GM12878 (cell line): ENCODE results near the gene CCBE1. TPM values are rescaled to one million over a fixed set of nuclear protein-coding genes. Genes with fewer than 3 reads are reported as not detected.

Experiments
- ATAC-seq: fragments of 200-7000 bp; cut with Tn5 transposase; 3 replicates; pipeline ENCODE4 v1.9.1; 2020; ENCODE audit warnings: mild to moderate bottlenecking, moderate library complexity
- BruUV-seq: library from RNA; stranded (reverse); fragments of 400-500 nt; replicated peaks from 2 replicates; lab custom pipeline; 2021; lab: Mats Ljungman, UMichigan
- CTCF ChIA-PET: fragments of 300-600 bp; sonication (Branson Sonifier 250); formaldehyde crosslinking; extraction: SDS; loops from one replicate; lab custom pipeline; 2021; ENCODE audit warnings: inconsistent platforms; lab: Yijun Ruan, JAX
- POLR2A ChIA-PET: fragments of 350-600 bp; formaldehyde crosslinking; extraction: SDS; loops from one replicate; lab custom pipeline; 2021; ENCODE audit warnings: inconsistent platforms; lab: Charles Lee
- RAD21 ChIA-PET: fragments of 300-600 bp; sonication (Branson Sonifier 250); formaldehyde crosslinking; loops from one replicate; lab custom pipeline; 2023; ENCODE audit warnings: antibody characterized with exemption; ENCODE audit not compliant: unreplicated experiment; lab: Charles Lee
- SMC1A ChIA-PET: fragments of 300-600 bp; sonication (Branson Sonifier 250); formaldehyde crosslinking; loops from one replicate; lab custom pipeline; 2023; ENCODE audit not compliant: unreplicated experiment, uncharacterized antibody; lab: Charles Lee
- DNase-seq: peaks from one replicate; pipeline ENCODE4 v3.0.0-alpha.2; 2011; ENCODE audit warnings: low read depth, low spot score
- FAIRE-seq: peaks from 3 replicates; lab custom pipeline; 2011; peaks lifted over from hg19 to GRCh38; lab: Jason Lieb, UNC
- H2AFZ ChIP-seq: 2 replicates; pipeline ENCODE4 v1.6.0; 2011; ENCODE audit warnings: low read depth, low read length, control low read depth; ENCODE audit not compliant: control insufficient read depth
- H3K27ac ChIP-seq: 2 replicates; pipeline ENCODE4 v1.5.1; 2011; ENCODE audit warnings: control low read depth; ENCODE audit not compliant: control insufficient read depth, insufficient read depth
- H3K27me3 ChIP-seq, 2 experiments: replicated peaks in 1 of 2; 2 replicates each; pipeline versions ENCODE4 v1.6.0 to v1.6.1; 2011; ENCODE audit warnings: low read length in 1 of 2; ENCODE audit not compliant: control insufficient read depth in 2 of 2, insufficient read depth in 2 of 2
- H3K36me3 ChIP-seq, 2 experiments: 2 replicates each; pipeline ENCODE4 v1.5.1; 2011; ENCODE audit warnings: low read length in 1 of 2; ENCODE audit not compliant: control insufficient read depth in 2 of 2, insufficient read depth in 2 of 2
- H3K4me1 ChIP-seq: 2 replicates; pipeline ENCODE4 v1.6.1; 2011; ENCODE audit warnings: mild to moderate bottlenecking, low read length, moderate library complexity, mixed read lengths; ENCODE audit not compliant: control insufficient read depth, insufficient read depth
- H3K4me2 ChIP-seq: 2 replicates; pipeline ENCODE4 v1.6.0; 2011; ENCODE audit warnings: control low read depth; ENCODE audit not compliant: control insufficient read depth, insufficient read depth
- H3K4me3 ChIP-seq: fragments of 200-600 bp; sonication (generic); 2 replicates; pipeline ENCODE4 v1.5.1; 2016
- H3K79me2 ChIP-seq: 2 replicates; pipeline ENCODE4 v1.6.0; 2011; ENCODE audit warnings: low read length; ENCODE audit not compliant: control insufficient read depth, insufficient read depth
- H3K9ac ChIP-seq: 2 replicates; pipeline ENCODE4 v1.8.0; 2011; ENCODE audit warnings: low read length, control low read depth, mixed read lengths; ENCODE audit not compliant: control insufficient read depth, insufficient read depth
- H3K9me3 ChIP-seq: replicated peaks from 3 replicates; pipeline ENCODE4 v1.5.1; 2011; ENCODE audit warnings: mild to moderate bottlenecking, low read length; ENCODE audit not compliant: control insufficient read depth, insufficient read depth
- H4K20me1 ChIP-seq: 2 replicates; pipeline ENCODE4 v1.6.0; 2011; ENCODE audit not compliant: control insufficient read depth, insufficient read depth
- ATF7 ChIP-seq: fragments of 450-650 bp; IDR thresholded peaks from 2 replicates; pipeline ENCODE4 v1.6.1; 2016; ENCODE audit warnings: low read depth, mild to moderate bottlenecking
- CHD2 ChIP-seq: IDR thresholded peaks from 2 replicates; pipeline ENCODE4 v1.6.1; 2011; ENCODE audit warnings: low read depth, low read length, improper control_type of control experiment, borderline replicate concordance
- CHD4 ChIP-seq: fragments of 200-600 bp; sonication (generic); IDR thresholded peaks from 2 replicates; pipeline ENCODE4 v1.6.1; 2016; ENCODE audit warnings: mild to moderate bottlenecking
- CREM ChIP-seq: IDR thresholded peaks from 2 replicates; pipeline ENCODE4 v1.6.1; 2014; ENCODE audit warnings: antibody characterized with exemption, low read depth
- FOXM1 ChIP-seq: IDR thresholded peaks from 2 replicates; pipeline ENCODE4 v1.6.1; 2012; ENCODE audit warnings: low read depth, mild to moderate bottlenecking, inconsistent platforms, low read length, moderate library complexity
- HCFC1 ChIP-seq: fragments of 150-350 bp; IDR thresholded peaks from 2 replicates; pipeline ENCODE4 v1.6.1; 2014; ENCODE audit warnings: low read length
- IKZF2 ChIP-seq, 2 experiments: fragments of 450-650 bp; IDR thresholded peaks; 2 replicates each; pipeline ENCODE4 v1.6.1; 2017; ENCODE audit warnings: mild to moderate bottlenecking in 2 of 2, moderate library complexity in 2 of 2
- KDM1A ChIP-seq: fragments of 200-600 bp; sonication (generic); IDR thresholded peaks from 2 replicates; pipeline ENCODE4 v1.6.1; 2016; ENCODE audit warnings: borderline replicate concordance
- LARP7 ChIP-seq: fragments of 450-650 bp; IDR thresholded peaks from 2 replicates; pipeline ENCODE4 v1.6.1; 2017; ENCODE audit warnings: mild to moderate bottlenecking
- MEF2B ChIP-seq: fragments of 450-650 bp; IDR thresholded peaks from 2 replicates; pipeline ENCODE4 v1.6.1; 2018; ENCODE audit warnings: mild to moderate bottlenecking, moderate library complexity; ENCODE audit not compliant: partially characterized antibody, poor library complexity, severe bottlenecking
- PAX5 ChIP-seq: IDR thresholded peaks from 2 replicates; pipeline ENCODE4 v1.6.1; 2011; ENCODE audit warnings: low read depth, low read length, borderline replicate concordance
- SREBF2 ChIP-seq: IDR thresholded peaks from 2 replicates; pipeline ENCODE4 v1.6.1; 2012; ENCODE audit warnings: mild to moderate bottlenecking, low read length
- WRNIP1 ChIP-seq: IDR thresholded peaks from 2 replicates; pipeline ENCODE4 v1.6.1; 2011; ENCODE audit warnings: low read depth, low read length, improper control_type of control experiment, borderline replicate concordance
- ZSCAN29 ChIP-seq: fragments of 450-650 bp; IDR thresholded peaks from 2 replicates; pipeline ENCODE4 v1.6.1; 2017; ENCODE audit warnings: mild to moderate bottlenecking, moderate library complexity
- WGBS: methylation state at CpG from one replicate; pipeline ENCODE4 v1.1.6; 2016; ENCODE audit warnings: low lambda C conversion rate; ENCODE audit not compliant: insufficient replicate concordance, insufficient coverage; ENCODE audit errors: missing lambda C conversion rate; 5-methylcytosine and 5-hydroxymethylcytosine counted together
- in situ Hi-C: fragments of 300-500 bp; cut with MboI; formaldehyde crosslinking; loops from 9 replicates; pipeline ENCODE4 v1.14.3; 2018; ENCODE audit warnings: mixed read lengths
- intact Hi-C: fragments of 100-400 bp; cut with micrococcal nuclease; formaldehyde crosslinking; loops from one replicate; pipeline ENCODE4 v1.14.2; 2022; ENCODE audit not compliant: unreplicated experiment
- polyA plus RNA-seq, 11 experiments: library from polyadenylated mRNA; depleted of rRNA in 4 of 11; unstranded in 6 of 11; stranded (reverse) in 5 of 11; fragments of >200 nt; fragmentation: Nextera tagmentation in 4 of 11; fragmentation: Illumina TruSeq in 1 of 11; extraction: Ambion mirVana in 4 of 11; extraction: Trizol in 1 of 11; gene quantifications; 1 replicate in 1 of 11; 2 replicates in 10 of 11; pipeline versions ENCODE4 v1.2.1 to v1.2.3, GENCODE V29; 2011 to 2016; ENCODE audit warnings: inconsistent platforms in 2 of 11, missing spikeins in 2 of 11, low read depth in 1 of 11
- total RNA-seq, 4 experiments: library from RNA; depleted of rRNA in 3 of 4; stranded (reverse); fragments of >200 nt in 3 of 4; fragmentation: Illumina TruSeq in 1 of 4; extraction: Trizol in 1 of 4; gene quantifications; 2 replicates each; pipeline versions ENCODE4 v1.2.1 to v1.2.3, GENCODE V29; 2013 to 2021
- TF ChIP-seq, protein P1 (sequence below): IDR thresholded peaks from 2 replicates; pipeline ENCODE4 v1.6.1; 2011; ENCODE audit warnings: borderline replicate concordance, low read depth, mild to moderate bottlenecking, moderate library complexity, mixed read lengths, low read length; ENCODE audit not compliant: insufficient read depth; ENCODE audit errors: extremely low read length
- TF ChIP-seq, protein P2 (sequence below): IDR thresholded peaks from 2 replicates; pipeline ENCODE4 v1.6.1; 2012; ENCODE audit warnings: low read depth, low read length, improper control_type of control experiment
- TF ChIP-seq, protein P3 (sequence below): fragments of 450-650 bp; IDR thresholded peaks from 2 replicates; pipeline ENCODE4 v1.6.1; 2018; ENCODE audit warnings: borderline replicate concordance, mild to moderate bottlenecking; ENCODE audit not compliant: partially characterized antibody

The CCBE1 gene
- total and polyA plus RNA-seq, 10 of the 15 experiments (the other 5 are each of a cell fraction or from before 2014, with no cell fraction given) = 0.03 to 0.49 (median 0.04) TPM; not detected in 7

DNA sequence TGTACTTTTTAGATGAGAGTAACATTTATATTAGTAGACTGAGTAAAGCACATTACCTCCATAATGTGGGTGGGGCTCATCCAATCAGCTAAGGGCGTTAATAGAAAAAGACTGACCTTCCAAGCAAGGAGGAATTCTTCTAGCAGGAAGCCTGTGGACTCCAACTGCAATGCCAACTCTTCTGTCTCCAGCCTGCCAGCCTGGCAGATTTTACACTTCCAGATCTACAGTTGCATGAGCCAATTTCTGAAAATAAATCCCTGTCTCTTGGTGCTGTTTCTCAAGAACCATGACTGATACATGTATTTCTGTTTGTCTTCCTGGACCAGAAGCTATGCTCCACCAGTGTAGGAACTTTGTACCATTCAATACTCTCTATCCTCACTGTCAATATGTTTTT lies 269.2 kb downstream of the CCBE1 start:
- ChIA-PET SMC1A (no interaction called here), RAD21 (no interaction called here), POLR2A (no interaction called here), CTCF (no interaction called here)
- no peak for DNase-seq
- no peaks in the 10 kb centered on the region for H3K9me3 ChIP-seq
- H3K4me3 ChIP-seq = no peak overlapping the region
- in situ Hi-C loops = no loop called here
- no peaks in the 10 kb centered on the region for H4K20me1 ChIP-seq
- ATAC-seq = no peak
- no peaks in the 10 kb centered on the region for H3K4me1 ChIP-seq
- no peak for TF ChIP-seq LARP7
- TF ChIP-seq WRNIP1 = no peak
- TF ChIP-seq FOXM1 = no peak
- TF ChIP-seq, protein P1, sequence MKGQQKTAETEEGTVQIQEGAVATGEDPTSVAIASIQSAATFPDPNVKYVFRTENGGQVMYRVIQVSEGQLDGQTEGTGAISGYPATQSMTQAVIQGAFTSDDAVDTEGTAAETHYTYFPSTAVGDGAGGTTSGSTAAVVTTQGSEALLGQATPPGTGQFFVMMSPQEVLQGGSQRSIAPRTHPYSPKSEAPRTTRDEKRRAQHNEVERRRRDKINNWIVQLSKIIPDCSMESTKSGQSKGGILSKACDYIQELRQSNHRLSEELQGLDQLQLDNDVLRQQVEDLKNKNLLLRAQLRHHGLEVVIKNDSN = no peak
- no peak for TF ChIP-seq PAX5
- TF ChIP-seq CHD4 = no peak
- no peak for TF ChIP-seq KDM1A
- TF ChIP-seq ATF7 = no peak
- no peak overlapping the region for H3K27ac ChIP-seq
- no peak for FAIRE-seq
- WGBS = 7% methylated on average over 1 of the region's 1 CpG
- no peak overlapping the region for H3K4me2 ChIP-seq
- H3K79me2 ChIP-seq = no peaks in the 10 kb centered on the region
- no peaks in the 10 kb centered on the region for H3K36me3 ChIP-seq
- H3K27me3 ChIP-seq = no peaks in the 10 kb centered on the region; a peak in 2 of 4 replicates
- no peak overlapping the region for H2AFZ ChIP-seq
- BruUV-seq = no TSS peak
- H3K9ac ChIP-seq = no peak overlapping the region
- intact Hi-C loops = no loop called here

DNA sequence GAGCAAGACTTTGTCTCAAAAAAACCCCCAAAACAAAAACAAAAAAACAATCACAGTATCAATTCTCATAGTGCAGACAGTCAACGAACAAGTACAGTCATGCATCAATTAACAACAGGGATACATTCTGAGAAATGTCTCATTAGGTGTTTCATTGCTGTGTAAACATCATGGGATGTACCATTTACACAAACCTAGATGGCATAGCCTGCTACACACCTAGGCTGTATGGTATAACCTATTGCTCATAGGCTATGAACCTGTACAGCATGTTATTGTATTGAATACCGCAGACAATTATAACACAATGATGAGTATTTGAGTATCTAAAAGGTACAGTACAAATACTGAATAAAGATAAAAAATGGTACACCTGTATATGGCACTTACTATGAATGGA lies 270.4 kb downstream of the CCBE1 start:
- in situ Hi-C loops = no loop called here
- TF ChIP-seq, protein P2, sequence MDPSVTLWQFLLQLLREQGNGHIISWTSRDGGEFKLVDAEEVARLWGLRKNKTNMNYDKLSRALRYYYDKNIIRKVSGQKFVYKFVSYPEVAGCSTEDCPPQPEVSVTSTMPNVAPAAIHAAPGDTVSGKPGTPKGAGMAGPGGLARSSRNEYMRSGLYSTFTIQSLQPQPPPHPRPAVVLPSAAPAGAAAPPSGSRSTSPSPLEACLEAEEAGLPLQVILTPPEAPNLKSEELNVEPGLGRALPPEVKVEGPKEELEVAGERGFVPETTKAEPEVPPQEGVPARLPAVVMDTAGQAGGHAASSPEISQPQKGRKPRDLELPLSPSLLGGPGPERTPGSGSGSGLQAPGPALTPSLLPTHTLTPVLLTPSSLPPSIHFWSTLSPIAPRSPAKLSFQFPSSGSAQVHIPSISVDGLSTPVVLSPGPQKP = no peak
- no peak for TF ChIP-seq IKZF2 (IDR thresholded peaks at IDR 0.05)
- no peak for TF ChIP-seq HCFC1
- no peak for TF ChIP-seq CHD2
- no peak for TF ChIP-seq SREBF2
- TF ChIP-seq ZSCAN29 = no peak
- no peak for TF ChIP-seq CREM
- no peak for TF ChIP-seq MEF2B
- TF ChIP-seq, protein P3, sequence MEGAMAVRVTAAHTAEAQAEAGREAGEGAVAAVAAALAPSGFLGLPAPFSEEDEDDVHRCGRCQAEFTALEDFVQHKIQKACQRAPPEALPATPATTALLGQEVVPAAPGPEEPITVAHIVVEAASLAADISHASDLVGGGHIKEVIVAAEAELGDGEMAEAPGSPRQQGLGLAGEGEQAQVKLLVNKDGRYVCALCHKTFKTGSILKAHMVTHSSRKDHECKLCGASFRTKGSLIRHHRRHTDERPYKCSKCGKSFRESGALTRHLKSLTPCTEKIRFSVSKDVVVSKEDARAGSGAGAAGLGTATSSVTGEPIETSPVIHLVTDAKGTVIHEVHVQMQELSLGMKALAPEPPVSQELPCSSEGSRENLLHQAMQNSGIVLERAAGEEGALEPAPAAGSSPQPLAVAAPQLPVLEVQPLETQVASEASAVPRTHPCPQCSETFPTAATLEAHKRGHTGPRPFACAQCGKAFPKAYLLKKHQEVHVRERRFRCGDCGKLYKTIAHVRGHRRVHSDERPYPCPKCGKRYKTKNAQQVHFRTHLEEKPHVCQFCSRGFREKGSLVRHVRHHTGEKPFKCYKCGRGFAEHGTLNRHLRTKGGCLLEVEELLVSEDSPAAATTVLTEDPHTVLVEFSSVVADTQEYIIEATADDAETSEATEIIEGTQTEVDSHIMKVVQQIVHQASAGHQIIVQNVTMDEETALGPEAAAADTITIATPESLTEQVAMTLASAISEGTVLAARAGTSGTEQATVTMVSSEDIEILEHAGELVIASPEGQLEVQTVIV = no peak

More for the DNA sequence above, 270.4 kb downstream of the CCBE1 start:
- CTCF ChIA-PET = no interaction called here
- no peak overlapping the region for H3K27ac ChIP-seq
- peaks cover 0 to 1% of the 10 kb centered on the region in 2 experiments; a peak in 3 of 4 replicates for H3K27me3 ChIP-seq
- 62% methylated on average over 2 of the region's 2 CpGs for WGBS
- no peaks in the 10 kb centered on the region for H3K79me2 ChIP-seq
- POLR2A ChIA-PET = no interaction called here
- BruUV-seq = no TSS peak
- SMC1A ChIA-PET = no interaction called here
- no peak overlapping the region for H3K4me3 ChIP-seq
- ATAC-seq (no peak), FAIRE-seq (no peak), DNase-seq (no peak)
- RAD21 ChIA-PET = no interaction called here
- H3K9me3 ChIP-seq = no peaks in the 10 kb centered on the region
- intact Hi-C loops = no loop called here
- no peaks in the 10 kb centered on the region for H3K4me1 ChIP-seq
- no peak overlapping the region for H3K9ac ChIP-seq
- no peak overlapping the region for H2AFZ ChIP-seq
- no peaks in the 10 kb centered on the region for H4K20me1 ChIP-seq
- no peaks in the 10 kb centered on the region for H3K36me3 ChIP-seq
- H3K4me2 ChIP-seq = no peak overlapping the region
